ENCODE results near the gene RAET1L. TPM values are rescaled to one million over a fixed set of nuclear protein-coding genes. Genes with fewer than 3 reads are reported as not detected.
A peak's percentile ranks its signal among the peaks of the same experiment; 100 is the strongest.

The RAET1L gene
- total RNA-seq, 1 donor from 2014 or later: not detected

DNA sequence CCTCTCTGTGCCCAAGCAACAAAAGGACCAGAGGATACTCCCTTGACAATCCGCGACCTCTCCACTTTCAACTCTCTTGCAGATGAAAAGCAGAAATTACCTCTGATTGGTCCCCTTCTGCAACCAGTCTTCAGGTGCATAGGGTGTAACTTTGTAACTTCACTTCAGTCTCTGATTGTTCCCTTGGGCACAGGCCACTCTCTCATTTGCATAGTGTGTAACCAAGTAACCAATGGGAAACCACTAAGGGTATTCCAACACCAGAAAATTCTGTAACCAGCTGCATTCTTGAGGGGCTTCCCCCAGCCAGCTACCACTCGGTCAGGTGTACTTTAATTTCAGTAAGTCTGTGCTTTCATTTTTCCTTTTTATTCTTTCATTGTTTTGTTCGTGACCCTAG lies 4.4 kb upstream of the RAET1L start:
- H3K9me3 Mint-ChIP-seq (ENCODE audit: unreplicated experiment): no peaks in the 10 kb centered on the region
- H3K27me3 Mint-ChIP-seq (ENCODE audit: unreplicated experiment): peaks cover 14% of the 10 kb centered on the region
- DNase-seq (ENCODE audit: low spot score): no peak
- peaks cover 9% of the 10 kb centered on the region for H3K4me1 Mint-ChIP-seq (ENCODE audit: unreplicated experiment)
- H3K27ac Mint-ChIP-seq (ENCODE audit: unreplicated experiment): no peak overlapping the region
- H3K4me3 Mint-ChIP-seq (ENCODE audit: unreplicated experiment): no peak overlapping the region
- no peaks in the 10 kb centered on the region for H3K36me3 Mint-ChIP-seq (ENCODE audit: low read depth, unreplicated experiment)
- TF ChIP-seq, protein P1, sequence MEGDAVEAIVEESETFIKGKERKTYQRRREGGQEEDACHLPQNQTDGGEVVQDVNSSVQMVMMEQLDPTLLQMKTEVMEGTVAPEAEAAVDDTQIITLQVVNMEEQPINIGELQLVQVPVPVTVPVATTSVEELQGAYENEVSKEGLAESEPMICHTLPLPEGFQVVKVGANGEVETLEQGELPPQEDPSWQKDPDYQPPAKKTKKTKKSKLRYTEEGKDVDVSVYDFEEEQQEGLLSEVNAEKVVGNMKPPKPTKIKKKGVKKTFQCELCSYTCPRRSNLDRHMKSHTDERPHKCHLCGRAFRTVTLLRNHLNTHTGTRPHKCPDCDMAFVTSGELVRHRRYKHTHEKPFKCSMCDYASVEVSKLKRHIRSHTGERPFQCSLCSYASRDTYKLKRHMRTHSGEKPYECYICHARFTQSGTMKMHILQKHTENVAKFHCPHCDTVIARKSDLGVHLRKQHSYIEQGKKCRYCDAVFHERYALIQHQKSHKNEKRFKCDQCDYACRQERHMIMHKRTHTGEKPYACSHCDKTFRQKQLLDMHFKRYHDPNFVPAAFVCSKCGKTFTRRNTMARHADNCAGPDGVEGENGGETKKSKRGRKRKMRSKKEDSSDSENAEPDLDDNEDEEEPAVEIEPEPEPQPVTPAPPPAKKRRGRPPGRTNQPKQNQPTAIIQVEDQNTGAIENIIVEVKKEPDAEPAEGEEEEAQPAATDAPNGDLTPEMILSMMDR (IDR thresholded peaks at IDR 0.05; ENCODE audit: unreplicated experiment): no peak

DNA sequence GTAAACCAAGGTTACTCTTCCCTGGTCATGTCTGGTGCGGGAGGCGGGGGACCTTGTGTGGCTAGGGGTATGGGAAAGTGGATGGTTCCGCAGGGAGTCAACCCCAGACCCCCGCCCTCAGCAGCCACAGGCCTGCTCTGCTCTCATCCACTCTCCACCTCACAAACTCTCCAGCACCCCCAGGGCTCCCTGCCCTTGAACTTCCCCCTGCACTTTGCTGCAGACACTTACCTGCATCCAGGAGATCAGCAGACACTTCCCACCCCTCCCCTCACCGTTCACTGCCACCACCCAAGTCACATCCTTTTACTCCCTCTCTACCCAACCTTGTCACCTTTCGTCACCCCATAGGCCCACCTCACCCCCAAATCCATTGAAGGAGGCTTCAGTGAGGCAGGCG lies 3.9 kb upstream of the RAET1L start:
- H3K4me3 Mint-ChIP-seq (ENCODE audit: unreplicated experiment): no peak overlapping the region
- no peak for DNase-seq (ENCODE audit: low spot score)
- no peaks in the 10 kb centered on the region for H3K9me3 Mint-ChIP-seq (ENCODE audit: unreplicated experiment)
- TF ChIP-seq, protein P1 (IDR thresholded peaks at IDR 0.05; ENCODE audit: unreplicated experiment): no peak
- peaks cover 9% of the 10 kb centered on the region for H3K4me1 Mint-ChIP-seq (ENCODE audit: unreplicated experiment)
- no peak overlapping the region for H3K27ac Mint-ChIP-seq (ENCODE audit: unreplicated experiment)
- H3K36me3 Mint-ChIP-seq (ENCODE audit: low read depth, unreplicated experiment): no peaks in the 10 kb centered on the region
- peaks cover 17% of the 10 kb centered on the region for H3K27me3 Mint-ChIP-seq (ENCODE audit: unreplicated experiment)

DNA sequence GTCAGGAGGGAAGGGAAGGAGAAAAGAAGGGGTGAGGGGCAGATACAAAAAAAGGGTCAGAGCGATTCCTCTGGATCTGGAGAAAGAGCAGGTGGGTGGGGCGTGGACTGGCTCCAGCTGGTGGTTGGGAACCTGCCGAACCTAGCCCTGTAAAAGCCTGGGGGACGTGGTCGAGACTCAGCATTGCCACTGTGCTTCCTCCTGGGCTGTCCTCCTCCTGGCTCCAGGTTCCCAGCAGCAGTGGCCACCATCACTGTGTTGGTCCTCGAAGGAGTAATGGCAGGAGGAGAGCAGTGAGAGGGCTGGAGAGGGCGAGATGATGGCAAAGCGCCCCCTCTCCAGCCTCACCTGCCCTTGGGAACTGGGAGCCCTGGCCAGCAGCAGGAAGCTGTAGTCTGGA lies 3.5 kb upstream of the RAET1L start:
- no peak for DNase-seq (ENCODE audit: low spot score)
- TF ChIP-seq, protein P1 (IDR thresholded peaks at IDR 0.05; ENCODE audit: unreplicated experiment): no peak
- peaks cover 9% of the 10 kb centered on the region for H3K4me1 Mint-ChIP-seq (ENCODE audit: unreplicated experiment)
- peaks cover 16% of the 10 kb centered on the region for H3K27me3 Mint-ChIP-seq (ENCODE audit: unreplicated experiment)
- no peaks in the 10 kb centered on the region for H3K9me3 Mint-ChIP-seq (ENCODE audit: unreplicated experiment)
- no peak overlapping the region for H3K27ac Mint-ChIP-seq (ENCODE audit: unreplicated experiment)
- H3K4me3 Mint-ChIP-seq (ENCODE audit: unreplicated experiment): no peak overlapping the region
- H3K36me3 Mint-ChIP-seq (ENCODE audit: low read depth, unreplicated experiment): no peaks in the 10 kb centered on the region

DNA sequence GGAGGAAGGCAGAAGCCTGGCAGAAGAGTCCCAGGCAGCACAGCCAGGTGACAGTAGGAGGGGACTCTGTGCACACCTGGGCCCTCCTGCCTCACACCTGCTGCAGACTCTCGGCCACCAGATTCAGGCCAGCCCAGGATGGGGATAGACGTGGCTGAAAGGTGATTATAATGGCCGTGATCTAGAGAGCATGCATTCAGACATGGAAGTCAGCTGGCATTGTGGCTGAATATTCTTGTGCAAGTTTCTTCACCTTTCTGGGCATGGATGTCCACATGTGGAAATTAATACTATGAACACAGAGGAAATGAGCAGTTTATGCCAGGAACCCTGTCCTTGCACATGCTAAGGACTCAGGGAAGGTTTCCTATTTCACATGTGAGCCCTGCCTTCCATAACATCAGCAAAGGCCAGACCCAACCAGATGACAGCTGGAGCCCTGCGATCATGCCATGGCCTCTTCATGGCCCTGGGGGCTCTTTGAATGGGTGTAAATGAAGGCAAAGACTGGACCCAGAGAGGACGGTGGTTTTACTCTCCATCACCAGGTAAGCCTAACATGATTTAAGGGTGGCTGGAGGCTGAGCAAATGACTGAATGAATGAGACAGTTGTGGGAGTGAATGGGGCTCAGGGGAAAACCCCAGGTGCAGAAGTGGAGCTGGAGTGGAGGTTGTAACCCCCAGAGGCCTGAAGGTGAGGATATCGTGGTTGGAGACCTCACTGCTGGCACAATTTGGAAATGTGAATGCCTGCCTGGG lies 2.7 kb upstream of the RAET1L start:
- Mint-ChIP-seq H3K27me3 (ENCODE audit: unreplicated experiment) (peaks cover 14% of the 10 kb centered on the region), H3K36me3 (ENCODE audit: low read depth, unreplicated experiment) (no peaks in the 10 kb centered on the region), H3K4me3 (ENCODE audit: unreplicated experiment) (peak overlapping the region; percentile 31), H3K4me1 (ENCODE audit: unreplicated experiment) (peaks cover 5% of the 10 kb centered on the region), H3K9me3 (ENCODE audit: unreplicated experiment) (no peaks in the 10 kb centered on the region), H3K27ac (ENCODE audit: unreplicated experiment) (no peak overlapping the region)
- TF ChIP-seq, protein P1 (IDR thresholded peaks at IDR 0.05; ENCODE audit: unreplicated experiment): no peak
- DNase-seq (ENCODE audit: low spot score): no peak

DNA sequence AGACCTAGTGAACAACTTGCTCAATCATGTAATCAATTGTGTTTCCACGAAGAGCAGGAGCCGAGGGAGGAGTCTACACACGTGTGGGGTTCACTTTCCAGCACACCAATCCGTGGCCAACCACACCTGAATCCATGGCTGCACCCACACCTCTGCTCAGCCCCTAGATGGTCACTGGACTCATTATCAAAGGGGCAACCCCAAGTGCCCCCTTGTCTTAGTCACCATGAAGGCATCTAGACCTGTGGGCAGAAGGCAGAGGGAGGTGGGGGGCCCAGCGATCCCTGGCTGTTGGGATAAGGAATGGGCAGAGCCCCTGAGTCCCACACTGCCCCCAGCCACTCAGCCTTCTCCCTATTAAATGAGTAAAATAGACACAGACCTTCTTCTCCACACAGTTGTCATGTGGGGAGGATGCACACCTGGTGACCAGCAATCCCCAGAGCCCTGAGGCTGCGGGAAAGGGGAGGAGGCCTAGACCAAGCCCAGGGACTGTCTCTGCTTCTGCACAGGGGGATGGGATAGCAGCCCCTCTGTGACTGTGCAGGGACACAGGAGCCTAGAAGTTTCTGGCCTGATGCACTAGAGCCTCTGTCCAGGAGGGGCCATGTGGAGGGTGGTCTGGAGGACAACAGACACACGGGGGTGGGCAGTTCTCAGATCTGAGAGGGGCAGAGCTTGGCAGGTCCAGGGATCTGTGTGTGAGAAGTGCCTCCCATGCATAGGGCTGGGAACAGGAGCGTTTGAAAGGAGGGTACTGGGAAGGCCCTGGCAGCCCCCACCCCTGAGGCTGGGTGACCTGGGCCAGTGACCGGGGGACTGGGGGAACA lies 1.9 kb upstream of the RAET1L start:
- H3K4me3 Mint-ChIP-seq (ENCODE audit: unreplicated experiment): no peak overlapping the region

More for the DNA sequence above, 1.9 kb upstream of the RAET1L start:
- no peaks in the 10 kb centered on the region for H3K9me3 Mint-ChIP-seq (ENCODE audit: unreplicated experiment)
- TF ChIP-seq, protein P1 (IDR thresholded peaks at IDR 0.05; ENCODE audit: unreplicated experiment): no peak
- H3K4me1 Mint-ChIP-seq (ENCODE audit: unreplicated experiment): peaks cover 2% of the 10 kb centered on the region
- no peaks in the 10 kb centered on the region for H3K36me3 Mint-ChIP-seq (ENCODE audit: low read depth, unreplicated experiment)
- no peak overlapping the region for H3K27ac Mint-ChIP-seq (ENCODE audit: unreplicated experiment)
- peaks cover 14% of the 10 kb centered on the region for H3K27me3 Mint-ChIP-seq (ENCODE audit: unreplicated experiment)
- DNase-seq (ENCODE audit: low spot score): no peak
